GM12878 (cell line): ENCODE measurements around the gene KRTAP6-3. TPM values are rescaled to one million over a fixed set of nuclear protein-coding genes. Genes with fewer than 3 reads are reported as not detected.

Source experiments
- ATAC-seq: fragments of 200-7000 bp; cut with Tn5 transposase; 3 replicates; pipeline ENCODE4 v1.9.1; 2020; ENCODE audit warnings: mild to moderate bottlenecking, moderate library complexity
- BruUV-seq: library from RNA; stranded (reverse); fragments of 400-500 nt; replicated peaks from 2 replicates; lab custom pipeline; 2021; lab: Mats Ljungman, UMichigan
- CTCF ChIA-PET: fragments of 300-600 bp; sonication (Branson Sonifier 250); formaldehyde crosslinking; extraction: SDS; loops from one replicate; lab custom pipeline; 2021; ENCODE audit warnings: inconsistent platforms; lab: Yijun Ruan, JAX
- POLR2A ChIA-PET: fragments of 350-600 bp; formaldehyde crosslinking; extraction: SDS; loops from one replicate; lab custom pipeline; 2021; ENCODE audit warnings: inconsistent platforms; lab: Charles Lee
- RAD21 ChIA-PET: fragments of 300-600 bp; sonication (Branson Sonifier 250); formaldehyde crosslinking; loops from one replicate; lab custom pipeline; 2023; ENCODE audit warnings: antibody characterized with exemption; ENCODE audit not compliant: unreplicated experiment; lab: Charles Lee
- SMC1A ChIA-PET: fragments of 300-600 bp; sonication (Branson Sonifier 250); formaldehyde crosslinking; loops from one replicate; lab custom pipeline; 2023; ENCODE audit not compliant: unreplicated experiment, uncharacterized antibody; lab: Charles Lee
- DNase-seq: peaks from one replicate; pipeline ENCODE4 v3.0.0-alpha.2; 2011; ENCODE audit warnings: low read depth, low spot score
- FAIRE-seq: peaks from 3 replicates; lab custom pipeline; 2011; peaks lifted over from hg19 to GRCh38; lab: Jason Lieb, UNC
- H2AFZ ChIP-seq: 2 replicates; pipeline ENCODE4 v1.6.0; 2011; ENCODE audit warnings: low read depth, low read length, control low read depth; ENCODE audit not compliant: control insufficient read depth
- H3K27ac ChIP-seq: 2 replicates; pipeline ENCODE4 v1.5.1; 2011; ENCODE audit warnings: control low read depth; ENCODE audit not compliant: control insufficient read depth, insufficient read depth
- H3K27me3 ChIP-seq, 2 experiments: replicated peaks in 1 of 2; 2 replicates each; pipeline versions ENCODE4 v1.6.0 to v1.6.1; 2011; ENCODE audit warnings: low read length in 1 of 2; ENCODE audit not compliant: control insufficient read depth in 2 of 2, insufficient read depth in 2 of 2
- H3K36me3 ChIP-seq, 2 experiments: 2 replicates each; pipeline ENCODE4 v1.5.1; 2011; ENCODE audit warnings: low read length in 1 of 2; ENCODE audit not compliant: control insufficient read depth in 2 of 2, insufficient read depth in 2 of 2
- H3K4me1 ChIP-seq: 2 replicates; pipeline ENCODE4 v1.6.1; 2011; ENCODE audit warnings: mild to moderate bottlenecking, low read length, moderate library complexity, mixed read lengths; ENCODE audit not compliant: control insufficient read depth, insufficient read depth
- H3K4me2 ChIP-seq: 2 replicates; pipeline ENCODE4 v1.6.0; 2011; ENCODE audit warnings: control low read depth; ENCODE audit not compliant: control insufficient read depth, insufficient read depth
- H3K4me3 ChIP-seq: fragments of 200-600 bp; sonication (generic); 2 replicates; pipeline ENCODE4 v1.5.1; 2016
- H3K79me2 ChIP-seq: 2 replicates; pipeline ENCODE4 v1.6.0; 2011; ENCODE audit warnings: low read length; ENCODE audit not compliant: control insufficient read depth, insufficient read depth
- H3K9ac ChIP-seq: 2 replicates; pipeline ENCODE4 v1.8.0; 2011; ENCODE audit warnings: low read length, control low read depth, mixed read lengths; ENCODE audit not compliant: control insufficient read depth, insufficient read depth
- H3K9me3 ChIP-seq: replicated peaks from 3 replicates; pipeline ENCODE4 v1.5.1; 2011; ENCODE audit warnings: mild to moderate bottlenecking, low read length; ENCODE audit not compliant: control insufficient read depth, insufficient read depth
- H4K20me1 ChIP-seq: 2 replicates; pipeline ENCODE4 v1.6.0; 2011; ENCODE audit not compliant: control insufficient read depth, insufficient read depth
- HCFC1 ChIP-seq: fragments of 150-350 bp; IDR thresholded peaks from 2 replicates; pipeline ENCODE4 v1.6.1; 2014; ENCODE audit warnings: low read length
- JUNB ChIP-seq: IDR thresholded peaks from 2 replicates; pipeline ENCODE4 v1.6.1; 2016; ENCODE audit warnings: antibody characterized with exemption, mild to moderate bottlenecking
- NFIC ChIP-seq: IDR thresholded peaks from 2 replicates; pipeline ENCODE4 v1.6.1; 2012; ENCODE audit warnings: low read depth, mild to moderate bottlenecking, inconsistent platforms, low read length, moderate library complexity
- NFYA ChIP-seq: IDR thresholded peaks from 2 replicates; pipeline ENCODE4 v1.6.1; 2011; ENCODE audit warnings: low read depth, mild to moderate bottlenecking, low read length, improper control_type of control experiment, borderline replicate concordance
- NFYB ChIP-seq: IDR thresholded peaks from 2 replicates; pipeline ENCODE4 v1.6.1; 2011; ENCODE audit warnings: low read depth, mild to moderate bottlenecking, low read length, improper control_type of control experiment, moderate library complexity; ENCODE audit not compliant: insufficient read depth
- RFX5 ChIP-seq: IDR thresholded peaks from 2 replicates; pipeline ENCODE4 v1.6.1; 2011; ENCODE audit warnings: low read depth, low read length, improper control_type of control experiment
- RUNX3 ChIP-seq: IDR thresholded peaks from 2 replicates; pipeline ENCODE4 v1.6.1; 2012; ENCODE audit warnings: low read length, inconsistent platforms
- STAT1 ChIP-seq: fragments of 450-650 bp; conservative IDR thresholded peaks from 2 replicates; pipeline ENCODE4 v1.6.1; 2014; ENCODE audit warnings: antibody characterized with exemption, mild to moderate bottlenecking
- TAF1 ChIP-seq: IDR thresholded peaks from 2 replicates; pipeline ENCODE4 v1.6.1; 2011; ENCODE audit warnings: mild to moderate bottlenecking, low read depth, low read length, borderline replicate concordance
- TCF12 ChIP-seq: IDR thresholded peaks from 2 replicates; pipeline ENCODE4 v1.6.1; 2011; ENCODE audit warnings: low read depth, mild to moderate bottlenecking, low read length
- YY1 ChIP-seq: IDR thresholded peaks from 2 replicates; pipeline ENCODE4 v1.6.1; 2011; ENCODE audit warnings: low read depth, mild to moderate bottlenecking, low read length
- WGBS: methylation state at CpG from one replicate; pipeline ENCODE4 v1.1.6; 2016; ENCODE audit warnings: low lambda C conversion rate; ENCODE audit not compliant: insufficient replicate concordance, insufficient coverage; ENCODE audit errors: missing lambda C conversion rate; 5-methylcytosine and 5-hydroxymethylcytosine counted together
- in situ Hi-C: fragments of 300-500 bp; cut with MboI; formaldehyde crosslinking; loops from 9 replicates; pipeline ENCODE4 v1.14.3; 2018; ENCODE audit warnings: mixed read lengths
- intact Hi-C: fragments of 100-400 bp; cut with micrococcal nuclease; formaldehyde crosslinking; loops from one replicate; pipeline ENCODE4 v1.14.2; 2022; ENCODE audit not compliant: unreplicated experiment
- polyA plus RNA-seq, 11 experiments: library from polyadenylated mRNA; depleted of rRNA in 4 of 11; unstranded in 6 of 11; stranded (reverse) in 5 of 11; fragments of >200 nt; fragmentation: Nextera tagmentation in 4 of 11; fragmentation: Illumina TruSeq in 1 of 11; extraction: Ambion mirVana in 4 of 11; extraction: Trizol in 1 of 11; gene quantifications; 1 replicate in 1 of 11; 2 replicates in 10 of 11; pipeline versions ENCODE4 v1.2.1 to v1.2.3, GENCODE V29; 2011 to 2016; ENCODE audit warnings: inconsistent platforms in 2 of 11, missing spikeins in 2 of 11, low read depth in 1 of 11
- total RNA-seq, 4 experiments: library from RNA; depleted of rRNA in 3 of 4; stranded (reverse); fragments of >200 nt in 3 of 4; fragmentation: Illumina TruSeq in 1 of 4; extraction: Trizol in 1 of 4; gene quantifications; 2 replicates each; pipeline versions ENCODE4 v1.2.1 to v1.2.3, GENCODE V29; 2013 to 2021
- TF ChIP-seq, protein P1 (sequence below): IDR thresholded peaks from 2 replicates; pipeline ENCODE4 v1.6.1; 2012; ENCODE audit warnings: low read depth, low read length, improper control_type of control experiment
- TF ChIP-seq, protein P2 (sequence below): fragments of 450-650 bp; IDR thresholded peaks from 2 replicates; pipeline ENCODE4 v1.6.1; 2017; ENCODE audit warnings: mild to moderate bottlenecking, moderate library complexity
- TF ChIP-seq, protein P3 (sequence below): fragments of 450-650 bp; IDR thresholded peaks from 2 replicates; pipeline ENCODE4 v1.6.1; 2017; ENCODE audit warnings: borderline replicate concordance
- TF ChIP-seq, protein P4 (sequence below): fragments of 450-650 bp; formaldehyde crosslinking; IDR thresholded peaks from 2 replicates; pipeline ENCODE4 v1.5.0; 2022; ENCODE audit warnings: mild to moderate bottlenecking, missing genetic modification characterization

Gene KRTAP6-3
- total and polyA plus RNA-seq, 10 of the 15 experiments (the other 5 are each of a cell fraction or from before 2014, with no cell fraction given): not detected

DNA sequence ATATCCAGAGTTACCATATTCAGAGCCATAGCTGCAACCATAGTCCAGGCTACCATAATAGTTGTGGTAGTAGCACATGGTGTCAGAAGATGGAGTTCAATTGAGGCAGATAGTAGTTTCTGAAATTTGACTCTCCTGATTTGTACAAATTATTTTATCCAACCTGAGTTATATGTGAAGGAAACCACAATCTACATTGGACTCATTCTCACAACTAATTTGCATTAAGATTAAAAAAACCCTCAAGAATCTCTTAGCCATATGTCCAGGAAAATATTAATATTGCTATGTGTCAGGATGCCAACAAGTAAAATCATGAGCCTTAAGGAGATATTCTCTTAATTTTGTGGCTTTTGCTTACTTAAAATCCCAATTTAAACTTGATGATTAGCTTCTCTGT lies 1.9 kb upstream of the KRTAP6-3 start, which contains the start of gene KRTAP22-2 (continued):
- TF ChIP-seq, protein P1, sequence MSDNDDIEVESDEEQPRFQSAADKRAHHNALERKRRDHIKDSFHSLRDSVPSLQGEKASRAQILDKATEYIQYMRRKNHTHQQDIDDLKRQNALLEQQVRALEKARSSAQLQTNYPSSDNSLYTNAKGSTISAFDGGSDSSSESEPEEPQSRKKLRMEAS: no peak
- TF ChIP-seq JUNB: no peak
- no peak for TF ChIP-seq TCF12
- TF ChIP-seq TAF1: no peak
- no peak for TF ChIP-seq HCFC1

DNA sequence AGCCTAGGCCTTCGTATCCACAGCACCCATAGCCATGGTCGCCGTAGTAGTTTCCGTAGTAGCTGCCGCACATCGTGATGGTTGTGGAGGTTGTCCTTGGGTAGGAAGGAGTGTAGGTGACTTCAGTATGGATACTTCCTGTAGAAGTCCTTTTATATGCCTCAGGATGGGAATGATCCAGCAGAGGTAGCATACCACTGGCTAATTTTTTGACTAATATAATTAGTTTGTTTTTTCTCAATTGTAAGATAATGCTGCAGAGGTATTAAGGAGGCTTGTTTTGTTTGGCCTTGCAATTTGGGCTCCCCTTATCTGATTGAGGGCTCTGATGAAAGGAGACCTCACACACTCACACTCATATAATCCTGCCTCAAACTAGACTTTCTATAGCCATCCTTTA lies 6.6 kb downstream of the KRTAP6-3 start, which contains the start of gene KRTAP6-2:
Gene KRTAP6-2 (minus strand): TSS at position 101 of the 400 bp plus-strand sequence. CDS start 28 bp downstream, at position 73.
- Histone ChIP-seq H3K27me3 (no peaks in the 10 kb centered on the region), H3K27ac (no peak within 1 kb of the TSS), H3K9me3 (no peaks in the 10 kb centered on the region), H4K20me1 (no peaks in the 10 kb centered on the region), H3K4me3 (no peak within 1 kb of the TSS), H3K36me3 (no peaks in the 10 kb centered on the region), H3K79me2 (no peaks in the 10 kb centered on the region), H3K4me2 (no peak within 1 kb of the TSS), H3K9ac (no peak within 1 kb of the TSS), H2AFZ (no peak within 1 kb of the TSS), H3K4me1 (no peaks in the 10 kb centered on the region)
- ATAC-seq (no peak), FAIRE-seq (no peak), DNase-seq (no peak)
- TF ChIP-seq, protein P2, sequence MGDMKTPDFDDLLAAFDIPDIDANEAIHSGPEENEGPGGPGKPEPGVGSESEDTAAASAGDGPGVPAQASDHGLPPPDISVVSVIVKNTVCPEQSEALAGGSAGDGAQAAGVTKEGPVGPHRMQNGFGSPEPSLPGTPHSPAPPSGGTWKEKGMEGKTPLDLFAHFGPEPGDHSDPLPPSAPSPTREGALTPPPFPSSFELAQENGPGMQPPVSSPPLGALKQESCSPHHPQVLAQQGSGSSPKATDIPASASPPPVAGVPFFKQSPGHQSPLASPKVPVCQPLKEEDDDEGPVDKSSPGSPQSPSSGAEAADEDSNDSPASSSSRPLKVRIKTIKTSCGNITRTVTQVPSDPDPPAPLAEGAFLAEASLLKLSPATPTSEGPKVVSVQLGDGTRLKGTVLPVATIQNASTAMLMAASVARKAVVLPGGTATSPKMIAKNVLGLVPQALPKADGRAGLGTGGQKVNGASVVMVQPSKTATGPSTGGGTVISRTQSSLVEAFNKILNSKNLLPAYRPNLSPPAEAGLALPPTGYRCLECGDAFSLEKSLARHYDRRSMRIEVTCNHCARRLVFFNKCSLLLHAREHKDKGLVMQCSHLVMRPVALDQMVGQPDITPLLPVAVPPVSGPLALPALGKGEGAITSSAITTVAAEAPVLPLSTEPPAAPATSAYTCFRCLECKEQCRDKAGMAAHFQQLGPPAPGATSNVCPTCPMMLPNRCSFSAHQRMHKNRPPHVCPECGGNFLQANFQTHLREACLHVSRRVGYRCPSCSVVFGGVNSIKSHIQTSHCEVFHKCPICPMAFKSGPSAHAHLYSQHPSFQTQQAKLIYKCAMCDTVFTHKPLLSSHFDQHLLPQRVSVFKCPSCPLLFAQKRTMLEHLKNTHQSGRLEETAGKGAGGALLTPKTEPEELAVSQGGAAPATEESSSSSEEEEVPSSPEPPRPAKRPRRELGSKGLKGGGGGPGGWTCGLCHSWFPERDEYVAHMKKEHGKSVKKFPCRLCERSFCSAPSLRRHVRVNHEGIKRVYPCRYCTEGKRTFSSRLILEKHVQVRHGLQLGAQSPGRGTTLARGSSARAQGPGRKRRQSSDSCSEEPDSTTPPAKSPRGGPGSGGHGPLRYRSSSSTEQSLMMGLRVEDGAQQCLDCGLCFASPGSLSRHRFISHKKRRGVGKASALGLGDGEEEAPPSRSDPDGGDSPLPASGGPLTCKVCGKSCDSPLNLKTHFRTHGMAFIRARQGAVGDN: no peak
- TF ChIP-seq, protein P3, sequence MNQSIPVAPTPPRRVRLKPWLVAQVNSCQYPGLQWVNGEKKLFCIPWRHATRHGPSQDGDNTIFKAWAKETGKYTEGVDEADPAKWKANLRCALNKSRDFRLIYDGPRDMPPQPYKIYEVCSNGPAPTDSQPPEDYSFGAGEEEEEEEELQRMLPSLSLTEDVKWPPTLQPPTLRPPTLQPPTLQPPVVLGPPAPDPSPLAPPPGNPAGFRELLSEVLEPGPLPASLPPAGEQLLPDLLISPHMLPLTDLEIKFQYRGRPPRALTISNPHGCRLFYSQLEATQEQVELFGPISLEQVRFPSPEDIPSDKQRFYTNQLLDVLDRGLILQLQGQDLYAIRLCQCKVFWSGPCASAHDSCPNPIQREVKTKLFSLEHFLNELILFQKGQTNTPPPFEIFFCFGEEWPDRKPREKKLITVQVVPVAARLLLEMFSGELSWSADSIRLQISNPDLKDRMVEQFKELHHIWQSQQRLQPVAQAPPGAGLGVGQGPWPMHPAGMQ: no peak
- TF ChIP-seq RUNX3 (no peak), STAT1 (no peak), YY1 (no peak), NFYA (no peak), NFIC (no peak), NFYB (no peak), RFX5 (no peak)
- TF ChIP-seq, protein P4, sequence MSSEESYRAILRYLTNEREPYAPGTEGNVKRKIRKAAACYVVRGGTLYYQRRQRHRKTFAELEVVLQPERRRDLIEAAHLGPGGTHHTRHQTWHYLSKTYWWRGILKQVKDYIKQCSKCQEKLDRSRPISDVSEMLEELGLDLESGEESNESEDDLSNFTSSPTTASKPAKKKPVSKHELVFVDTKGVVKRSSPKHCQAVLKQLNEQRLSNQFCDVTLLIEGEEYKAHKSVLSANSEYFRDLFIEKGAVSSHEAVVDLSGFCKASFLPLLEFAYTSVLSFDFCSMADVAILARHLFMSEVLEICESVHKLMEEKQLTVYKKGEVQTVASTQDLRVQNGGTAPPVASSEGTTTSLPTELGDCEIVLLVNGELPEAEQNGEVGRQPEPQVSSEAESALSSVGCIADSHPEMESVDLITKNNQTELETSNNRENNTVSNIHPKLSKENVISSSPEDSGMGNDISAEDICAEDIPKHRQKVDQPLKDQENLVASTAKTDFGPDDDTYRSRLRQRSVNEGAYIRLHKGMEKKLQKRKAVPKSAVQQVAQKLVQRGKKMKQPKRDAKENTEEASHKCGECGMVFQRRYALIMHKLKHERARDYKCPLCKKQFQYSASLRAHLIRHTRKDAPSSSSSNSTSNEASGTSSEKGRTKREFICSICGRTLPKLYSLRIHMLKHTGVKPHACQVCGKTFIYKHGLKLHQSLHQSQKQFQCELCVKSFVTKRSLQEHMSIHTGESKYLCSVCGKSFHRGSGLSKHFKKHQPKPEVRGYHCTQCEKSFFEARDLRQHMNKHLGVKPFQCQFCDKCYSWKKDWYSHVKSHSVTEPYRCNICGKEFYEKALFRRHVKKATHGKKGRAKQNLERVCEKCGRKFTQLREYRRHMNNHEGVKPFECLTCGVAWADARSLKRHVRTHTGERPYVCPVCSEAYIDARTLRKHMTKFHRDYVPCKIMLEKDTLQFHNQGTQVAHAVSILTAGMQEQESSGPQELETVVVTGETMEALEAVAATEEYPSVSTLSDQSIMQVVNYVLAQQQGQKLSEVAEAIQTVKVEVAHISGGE (CRISPR knock-in tag): no peak
- ChIA-PET RAD21 (no interaction called here), POLR2A (no interaction called here), CTCF (no interaction called here), SMC1A (no interaction called here)
- in situ Hi-C loops (no loop called here), intact Hi-C loops (no loop called here)
- BruUV-seq: no TSS peak
- 60% methylated on average over 6 of the region's 6 CpGs for WGBS
